ENCODE measurements around the gene ITCH.
A peak's percentile ranks its signal among the peaks of the same experiment; 100 is the strongest.
"Not testable (repeated sequence)": the region's sequence is repeated elsewhere in the genome, so short reads cannot be mapped to it uniquely, and the experiment has no call there.

ITCH gene

DNA sequence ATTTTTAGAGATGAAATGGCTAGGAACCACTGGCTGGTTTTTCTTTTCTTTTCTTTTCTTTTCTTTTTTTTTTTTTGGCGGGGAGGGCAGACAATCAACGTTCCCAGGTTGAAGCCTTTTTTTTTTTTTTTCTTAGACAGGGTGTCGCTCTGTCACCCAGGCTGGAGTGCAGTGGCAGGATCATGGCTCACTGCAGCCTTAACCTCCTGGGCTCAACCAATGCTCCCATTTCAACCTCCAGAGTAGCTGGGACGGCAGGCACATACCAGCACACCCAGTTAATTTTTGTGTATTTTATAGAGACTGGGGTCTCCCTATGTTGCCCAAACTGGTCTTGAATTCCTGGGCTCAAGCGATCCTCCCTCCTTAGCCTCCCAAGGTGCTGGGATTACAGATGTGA, 18.8 kb upstream of the ITCH start:
- no peak for DNase-seq

DNA sequence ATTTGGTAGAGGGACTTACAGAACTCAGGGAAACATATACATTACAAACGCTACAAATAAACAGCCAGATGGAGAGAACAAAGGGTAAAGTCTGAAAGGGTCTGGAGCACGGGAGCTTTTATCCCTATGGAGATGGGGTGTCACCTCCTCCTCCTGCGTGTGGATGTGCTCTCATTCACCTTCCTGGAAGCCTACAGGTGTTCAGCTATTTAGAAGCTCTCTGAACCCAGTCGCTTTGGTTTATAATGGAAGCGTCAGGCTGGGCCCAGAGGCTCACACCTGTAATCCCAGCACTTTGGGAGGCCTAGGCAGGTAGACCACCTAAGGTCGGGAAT, 17.7 kb upstream of the ITCH start:
- DNase-seq, result no peak

DNA sequence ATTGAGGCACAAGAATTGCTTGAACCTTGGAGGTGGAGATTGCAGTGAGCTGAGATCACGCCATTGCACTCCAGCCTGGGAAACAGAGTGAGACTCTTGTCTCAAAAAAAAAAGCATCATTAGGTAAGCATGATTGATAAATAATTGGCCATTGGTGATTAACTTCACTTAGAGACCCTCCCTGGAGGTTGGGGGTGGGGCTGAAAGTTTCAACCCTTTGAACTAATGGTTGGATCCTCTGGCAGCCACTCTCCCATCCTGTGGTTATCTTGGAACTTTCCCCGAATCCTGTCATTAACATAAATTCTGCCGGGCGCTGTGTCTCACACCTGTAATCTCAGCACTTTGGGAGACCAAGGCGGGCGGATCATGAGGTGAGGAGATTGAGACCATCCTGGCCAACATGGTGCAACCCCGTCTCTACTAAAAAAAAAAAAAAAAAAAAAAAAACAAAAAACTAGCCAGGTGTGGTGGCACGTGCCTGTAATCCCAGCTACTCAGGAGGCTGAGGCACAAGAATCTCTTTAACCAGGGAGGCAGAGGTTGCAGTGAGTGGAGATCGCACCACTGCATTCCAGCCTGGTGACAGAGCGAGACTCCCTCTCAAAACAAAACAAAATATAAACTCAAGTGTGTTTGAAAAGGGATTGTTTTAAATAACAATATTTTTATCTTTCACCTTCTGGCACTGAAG, 17.1 kb upstream of the ITCH start:
- DNase-seq, result peak; percentile 31

DNA sequence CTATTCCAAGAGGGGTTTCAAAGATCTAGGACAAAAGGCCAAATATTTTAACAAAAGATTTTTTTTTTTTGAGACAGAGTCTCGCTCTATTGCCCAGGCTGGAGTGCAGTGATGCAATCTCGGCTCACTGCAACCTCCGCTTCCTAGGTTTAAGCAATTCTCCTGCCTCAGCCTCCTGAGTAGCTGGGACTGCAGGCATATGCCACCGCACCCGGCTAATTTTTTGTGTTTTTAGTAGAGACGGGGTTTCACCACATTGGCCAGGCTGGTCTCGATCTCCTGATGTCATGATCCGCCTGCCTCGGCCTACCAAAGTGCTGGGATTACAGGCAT, 16.6 kb upstream of the ITCH start:
- not testable (repeated sequence) for DNase-seq

DNA sequence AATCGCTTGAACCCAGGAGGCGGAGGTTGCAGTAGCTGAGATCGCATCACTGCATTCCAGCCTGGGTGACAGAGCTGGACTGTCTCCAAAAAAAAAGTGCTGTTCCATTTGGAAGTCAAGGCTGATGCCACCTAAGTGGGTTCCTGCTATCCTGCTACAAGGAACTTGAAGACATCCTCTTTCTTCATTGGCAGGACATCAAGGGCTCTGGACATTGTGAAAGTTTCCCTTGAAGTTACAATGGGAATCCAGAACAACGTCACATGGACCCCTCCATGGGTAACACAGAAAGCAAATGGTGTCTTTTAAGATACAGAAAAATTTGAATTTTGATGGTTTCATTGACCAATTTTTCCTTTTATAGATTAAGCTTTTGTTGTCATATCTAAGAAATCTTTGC, 15.5 kb upstream of the ITCH start:
- DNase-seq, result no peak

DNA sequence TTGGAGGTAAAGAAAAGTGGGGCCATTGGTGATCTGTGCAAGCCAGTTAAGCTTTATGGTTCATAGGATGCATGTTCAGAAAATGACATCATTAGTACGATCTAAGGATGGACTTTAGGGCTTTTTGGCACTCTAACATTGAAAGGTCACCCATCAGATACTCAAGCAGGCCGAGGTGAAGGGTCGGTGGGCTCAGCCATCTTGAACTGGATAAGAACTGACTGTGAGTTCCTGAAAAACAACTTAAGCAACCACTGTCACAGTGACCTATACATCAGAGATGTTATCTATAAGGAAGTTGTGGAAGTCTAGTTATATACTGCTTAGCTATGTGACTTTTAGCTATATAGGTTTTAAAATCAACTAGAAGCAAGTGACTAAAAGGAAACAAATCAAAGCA, 13.0 kb upstream of the ITCH start:
- no peak for DNase-seq

DNA sequence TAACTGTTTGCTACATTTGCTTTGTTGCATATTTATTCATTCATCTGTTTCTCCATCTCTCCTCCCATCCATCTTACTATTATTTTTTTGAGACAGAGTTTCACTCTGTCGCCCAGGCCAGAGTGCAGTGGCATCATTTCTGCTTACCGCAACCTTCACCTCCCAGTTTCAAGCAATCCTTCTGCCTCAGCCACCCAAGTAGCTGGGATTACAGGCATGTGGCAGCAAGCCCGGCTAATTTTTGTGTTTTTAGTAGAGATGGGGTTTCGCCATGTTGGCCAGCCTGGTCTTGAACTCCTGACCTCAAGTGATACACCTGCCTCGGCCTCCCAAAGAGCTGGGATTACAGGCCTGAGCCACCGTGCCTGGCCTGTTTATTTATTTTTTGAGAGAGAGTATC, 9.6 kb upstream of the ITCH start:
- DNase-seq, result not testable (repeated sequence)

DNA sequence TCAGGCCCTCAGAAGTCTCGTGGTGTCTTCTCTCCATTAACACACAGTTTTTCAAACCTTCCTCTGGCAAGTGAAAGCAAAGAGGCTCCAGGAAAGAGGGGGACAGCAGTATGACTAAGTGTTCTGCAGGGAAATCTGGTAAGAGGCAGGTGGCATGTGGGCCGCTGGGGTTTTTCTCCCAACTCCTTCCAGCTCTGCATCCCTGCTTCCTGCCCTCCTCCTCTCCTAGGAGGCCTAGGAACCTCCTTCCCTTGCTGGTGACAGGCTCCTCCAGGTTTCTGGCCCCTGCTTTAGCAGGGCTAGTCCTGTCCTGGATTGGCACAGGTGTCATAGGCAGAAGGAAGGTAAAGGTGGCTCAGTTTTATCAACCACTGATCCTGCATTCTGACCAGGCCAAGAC, 7.6 kb upstream of the ITCH start:
- DNase-seq, result no peak

DNA sequence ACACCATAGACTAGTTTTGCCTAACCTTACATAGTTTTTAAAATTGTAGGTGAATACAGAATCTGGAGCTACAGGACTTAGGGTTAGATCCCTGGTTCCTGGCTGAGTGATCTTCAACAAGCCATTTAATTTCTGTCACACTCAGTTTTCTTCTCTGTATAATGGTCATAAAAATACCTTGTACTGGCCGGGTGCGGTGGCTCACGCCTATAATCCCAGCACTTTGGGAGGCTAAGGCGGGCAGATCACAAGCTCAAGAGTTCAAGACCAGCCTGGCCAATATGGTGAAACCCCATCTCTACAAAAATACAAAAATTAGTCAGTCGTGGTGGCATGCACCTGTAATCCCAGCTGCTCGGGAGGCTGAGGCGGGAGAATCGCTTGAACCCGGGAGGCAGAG, 3.3 kb upstream of the ITCH start:
- not testable (repeated sequence) for DNase-seq

DNA sequence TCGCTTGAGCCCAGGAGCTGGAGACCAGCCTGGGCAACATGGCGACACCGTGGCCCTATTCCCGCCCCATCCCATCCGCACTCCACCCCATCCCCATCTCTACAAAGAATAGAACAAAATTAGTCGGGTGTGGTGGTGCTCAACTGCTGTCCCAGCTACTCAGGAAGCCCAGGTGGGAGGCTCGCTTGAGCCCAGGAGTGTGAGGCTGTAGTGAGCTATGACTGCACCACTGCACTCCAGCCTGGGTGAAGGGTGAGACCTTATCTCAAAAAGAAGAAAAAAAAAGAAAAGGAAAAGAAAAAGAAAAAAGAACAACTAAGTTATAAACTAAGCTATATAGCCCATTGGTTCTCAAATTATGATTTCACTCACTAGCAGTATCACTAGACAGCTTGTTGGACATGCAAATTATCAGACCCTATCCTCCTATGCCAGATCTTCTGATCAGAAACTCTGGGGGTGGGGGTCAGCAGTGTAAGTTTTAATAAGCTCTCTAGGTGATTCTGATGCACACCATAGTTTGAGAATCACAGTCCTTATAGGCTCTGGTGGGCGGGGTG, 491 bp upstream of the ITCH start:
- DNase-seq, result no peak

DNA sequence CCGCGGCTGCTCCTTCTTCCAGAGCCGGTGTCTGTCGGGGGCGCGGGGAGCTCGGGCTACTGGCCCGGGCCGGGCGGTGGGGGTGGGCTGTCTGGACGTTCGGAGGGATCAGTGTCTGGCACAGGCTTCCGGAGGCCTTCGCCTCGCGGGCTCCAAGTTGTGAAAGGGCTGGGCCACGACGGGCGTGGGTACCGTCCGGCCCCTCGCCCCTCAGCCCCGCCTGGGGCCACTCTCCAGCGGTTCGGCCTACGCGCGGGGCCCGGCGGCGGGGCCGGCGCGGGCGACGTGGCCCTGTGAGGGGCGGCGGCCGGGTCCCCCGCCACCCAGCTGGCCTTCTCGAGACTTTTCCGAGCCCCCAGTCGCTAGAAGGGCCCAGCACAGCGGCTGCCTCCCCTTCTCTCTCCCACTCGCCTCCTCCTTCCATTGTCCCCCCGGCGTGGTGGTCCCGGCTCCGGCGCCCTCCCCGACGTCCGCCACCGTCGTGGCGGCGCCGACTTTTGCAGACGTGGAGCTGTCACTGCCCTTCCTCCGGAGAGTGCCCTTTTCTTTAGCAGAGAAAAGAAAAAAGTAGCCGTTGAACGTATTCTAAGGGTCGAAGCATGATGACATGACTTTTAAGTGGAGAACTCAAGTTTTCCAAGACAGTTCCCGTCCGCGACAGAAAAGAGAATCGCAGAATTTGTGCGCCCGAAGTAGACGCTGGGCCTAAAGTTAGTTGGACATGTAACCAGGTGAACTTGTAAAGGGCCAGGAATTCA, 571 bp downstream of the ITCH start:
- DNase-seq, result peak; percentile 36

DNA sequence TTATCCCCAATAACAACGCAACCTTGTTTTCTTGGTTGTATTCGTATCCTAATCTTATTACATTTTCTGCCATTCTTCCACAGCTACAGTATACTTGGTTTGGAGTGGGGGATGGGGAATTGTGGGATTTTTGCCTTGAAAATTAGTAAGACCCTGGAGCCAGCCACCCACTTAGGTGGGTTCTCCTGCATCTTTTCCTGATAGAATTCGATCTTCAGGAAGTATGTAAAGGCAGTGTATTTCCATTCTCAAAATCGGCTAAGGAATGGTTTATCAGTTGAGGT, 1.1 kb downstream of the ITCH start:
- no peak for DNase-seq

DNA sequence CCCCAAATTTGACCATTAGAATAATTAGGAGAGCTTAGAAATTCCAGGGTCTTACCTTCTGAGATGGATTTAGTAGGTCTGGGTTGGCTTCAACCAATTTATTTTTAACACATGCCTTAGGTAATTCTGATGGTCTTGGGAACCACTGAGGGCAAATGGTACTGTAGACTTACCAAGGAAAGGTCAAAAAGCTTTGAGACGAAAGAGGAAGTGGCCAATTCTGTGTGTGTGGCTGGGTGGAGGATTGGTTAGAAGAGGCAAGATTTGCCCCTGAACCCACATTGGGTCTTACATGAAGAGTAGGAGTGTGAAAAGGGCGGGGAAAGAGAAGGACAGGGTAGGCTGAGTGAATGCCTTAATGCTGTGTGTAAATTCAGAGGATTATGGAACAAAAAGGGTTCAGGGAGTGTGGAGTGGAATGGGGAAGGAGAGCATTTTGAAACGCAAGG, 2.7 kb downstream of the ITCH start:
- no peak for DNase-seq

DNA sequence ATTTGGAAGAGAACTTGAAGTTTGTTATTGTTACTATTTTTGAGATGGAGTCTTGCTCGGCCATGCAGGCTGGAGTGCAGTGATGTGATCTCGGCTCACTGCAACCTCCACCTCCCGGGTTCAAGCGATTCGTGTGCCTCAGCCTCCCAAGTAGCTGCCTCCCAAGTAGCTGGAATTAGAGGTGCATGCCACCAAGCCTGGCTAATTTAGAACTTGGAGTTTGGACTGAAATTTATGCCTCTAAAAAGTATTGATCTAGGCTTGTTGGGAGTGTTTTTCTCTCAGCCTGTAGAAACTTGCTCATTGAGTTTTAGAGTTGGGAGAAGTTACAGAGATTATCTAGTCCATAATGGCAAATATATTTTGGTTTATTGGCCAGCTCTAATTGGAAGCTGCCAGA, 4.1 kb downstream of the ITCH start:
- no peak for DNase-seq

DNA sequence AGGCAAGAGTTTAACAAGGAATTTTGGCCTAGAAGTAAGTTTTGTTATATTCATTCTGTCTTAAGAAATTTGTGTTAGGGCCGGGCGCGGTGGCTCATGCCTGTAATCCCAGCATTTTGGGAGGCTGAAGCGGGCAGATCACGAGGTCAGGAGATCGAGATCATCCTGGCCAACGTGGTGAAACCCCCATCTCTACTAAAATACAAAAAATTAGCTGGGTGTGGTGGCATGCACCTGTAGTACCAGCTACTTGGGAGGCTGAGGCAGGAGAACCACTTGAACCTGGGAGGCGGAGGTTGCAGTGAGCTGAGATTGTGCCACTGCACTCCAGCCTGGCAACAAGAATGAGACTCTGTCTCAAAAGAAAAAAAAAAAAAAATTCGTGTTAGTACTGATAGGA, 4.8 kb downstream of the ITCH start:
- not testable (repeated sequence) for DNase-seq

DNA sequence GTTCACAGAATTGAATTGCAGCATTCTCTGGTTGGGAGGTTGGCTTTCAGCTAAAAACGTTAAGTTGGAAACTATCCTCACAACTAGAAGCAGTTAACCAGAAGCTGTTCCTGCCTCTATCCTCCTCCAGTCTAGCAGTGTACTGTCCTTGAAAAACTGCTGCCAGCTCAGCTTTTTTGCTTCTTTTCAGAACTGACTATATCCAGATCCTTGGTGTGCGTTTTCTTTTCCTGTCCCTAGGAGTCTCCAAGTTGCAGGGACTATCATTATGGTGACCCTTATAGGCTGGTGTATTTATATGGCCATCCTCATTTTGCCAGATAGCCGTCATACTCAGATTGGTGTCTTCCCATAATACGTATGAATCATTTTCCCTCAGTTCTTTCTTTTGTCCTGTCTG, 5.5 kb downstream of the ITCH start:
- no peak for DNase-seq

DNA sequence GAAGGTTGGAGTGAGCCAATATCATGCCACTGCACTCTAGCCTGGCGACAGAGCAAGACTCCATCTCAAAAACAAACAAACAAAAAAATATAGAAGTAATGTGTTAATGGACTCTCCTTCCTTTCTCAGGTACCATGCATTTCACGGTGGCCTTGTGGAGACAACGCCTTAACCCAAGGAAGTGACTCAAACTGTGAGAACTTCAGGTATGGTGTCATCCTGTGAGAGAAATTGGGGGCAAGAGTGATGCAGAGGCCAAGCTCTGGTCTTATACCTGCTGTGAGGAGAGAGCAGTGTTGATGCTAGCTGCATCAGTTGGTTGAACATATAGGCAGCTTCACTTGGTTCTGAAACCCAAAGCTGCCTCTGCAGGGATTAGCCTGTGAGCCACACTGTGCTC, 6.2 kb downstream of the ITCH start:
- no peak for DNase-seq

DNA sequence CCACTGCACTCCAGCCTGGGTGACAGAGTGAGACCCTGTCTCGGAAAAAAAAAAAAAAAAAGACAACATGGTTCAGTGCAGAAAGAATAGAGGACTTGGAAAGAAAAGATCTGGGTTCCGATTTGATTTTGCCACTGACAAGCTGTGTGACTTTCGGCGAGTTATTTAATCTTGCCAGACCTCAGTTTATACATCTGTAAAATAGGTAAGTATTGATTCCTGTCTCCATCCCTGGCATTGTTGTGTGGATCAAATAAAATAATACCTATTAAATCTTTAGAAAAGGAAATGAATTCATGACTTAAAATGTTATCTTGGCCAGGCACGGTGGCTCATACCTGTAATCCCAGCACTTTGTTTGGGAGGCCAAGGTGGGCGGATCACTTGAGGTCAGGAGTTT, 7.0 kb downstream of the ITCH start:
- DNase-seq, result no peak

DNA sequence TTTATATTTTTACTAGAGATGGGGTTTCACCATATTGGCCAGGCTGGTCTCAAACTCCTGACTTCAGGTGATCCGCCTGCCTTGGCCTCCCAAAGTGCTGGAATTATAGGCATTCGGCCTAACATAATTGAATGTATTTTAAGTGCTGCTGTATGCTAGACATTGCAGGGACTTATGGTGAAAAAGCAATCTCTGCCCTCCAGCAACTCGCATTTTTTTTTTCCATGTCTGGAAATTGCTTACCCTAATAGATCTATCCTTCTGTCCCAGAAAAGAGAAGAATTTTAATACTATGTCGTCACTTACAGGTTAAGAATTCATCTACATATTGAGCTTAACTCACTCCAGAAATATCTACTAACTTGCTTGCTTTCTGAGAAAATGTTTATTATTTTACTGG, 10.4 kb downstream of the ITCH start:
- DNase-seq, result no peak

DNA sequence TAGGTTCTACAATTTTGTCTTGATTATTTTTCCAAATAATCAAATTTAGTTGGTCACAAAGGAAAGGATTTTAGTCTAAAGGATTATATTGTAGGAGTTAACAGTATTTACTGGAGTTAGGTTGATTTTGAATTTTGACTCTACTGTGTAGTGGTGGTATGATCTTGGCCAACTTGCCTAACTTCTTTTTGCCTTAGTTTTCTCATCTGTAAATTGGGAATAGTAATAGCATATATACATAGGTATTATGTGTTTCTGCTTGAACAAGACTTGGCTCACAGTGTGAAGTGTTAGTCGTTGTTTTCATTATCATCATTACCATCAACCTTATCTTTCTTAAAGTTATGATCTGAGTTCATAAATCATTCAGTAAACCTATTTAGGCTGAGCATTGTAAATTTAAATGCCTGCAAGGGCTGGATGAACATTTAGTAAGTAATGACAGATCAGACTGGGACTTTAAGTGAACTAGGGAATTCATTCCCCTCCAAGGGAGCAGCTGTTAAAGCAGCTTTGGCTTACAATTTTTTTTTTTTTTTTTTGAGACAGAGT, 11.2 kb downstream of the ITCH start:
- DNase-seq, result no peak

DNA sequence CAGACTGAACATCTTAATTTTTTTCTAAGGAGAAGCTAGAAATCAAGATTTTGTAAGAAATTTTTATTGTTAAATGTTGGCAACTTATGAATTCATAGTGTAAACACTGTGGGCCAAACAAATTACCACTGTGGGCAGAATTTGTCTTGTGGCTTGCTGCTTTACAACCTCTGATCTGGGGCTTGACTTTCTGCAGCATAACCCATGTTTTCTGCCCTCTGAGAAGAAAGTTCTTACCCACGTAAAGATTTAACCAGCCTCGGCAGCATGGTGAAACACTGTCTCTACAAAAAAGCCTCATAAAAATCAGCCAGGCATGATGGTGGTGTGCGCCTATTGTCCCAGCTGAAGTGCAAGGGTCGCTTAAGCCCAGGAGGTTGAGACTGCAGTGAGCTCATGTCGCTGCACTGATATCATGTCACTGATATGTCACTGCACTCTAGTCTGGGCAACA, 12.9 kb downstream of the ITCH start:
- no peak for DNase-seq

DNA sequence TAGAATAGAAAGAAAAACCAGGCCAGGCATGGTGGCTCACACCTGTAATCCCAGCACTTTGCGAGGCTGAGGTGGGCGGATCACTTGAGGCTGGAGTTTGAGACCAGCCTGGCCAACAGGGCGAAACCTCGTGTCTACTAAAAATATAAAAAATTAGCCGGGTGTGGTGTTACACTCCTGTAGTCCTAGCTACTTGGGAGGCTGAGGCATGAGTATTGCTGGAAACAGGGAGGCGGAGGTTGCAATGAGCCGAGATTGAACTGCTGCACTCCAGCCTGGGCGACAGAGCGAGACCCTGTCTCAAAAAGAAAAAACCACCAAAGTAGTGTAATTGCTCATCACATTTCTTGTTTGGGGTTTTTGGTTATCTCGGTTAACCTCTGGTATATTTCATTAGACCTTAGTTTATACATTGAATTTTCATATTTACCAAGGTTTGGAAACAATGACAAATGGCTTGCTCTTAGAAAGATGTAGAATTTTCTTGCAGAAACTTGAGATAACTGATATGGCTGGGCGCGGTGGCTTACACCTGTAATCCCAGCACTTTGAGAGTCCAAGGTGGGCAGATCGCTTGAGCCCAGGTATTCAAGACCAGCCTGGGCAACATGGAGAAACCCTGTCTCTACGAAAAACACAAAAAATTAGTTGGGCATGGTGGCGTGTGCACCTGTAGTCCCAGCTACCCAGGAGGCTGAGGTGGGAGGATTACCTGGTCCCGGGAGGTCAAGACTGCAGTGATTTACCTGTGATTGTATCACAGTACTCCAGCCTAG, 14.2 kb downstream of the ITCH start:
- no peak for DNase-seq

DNA sequence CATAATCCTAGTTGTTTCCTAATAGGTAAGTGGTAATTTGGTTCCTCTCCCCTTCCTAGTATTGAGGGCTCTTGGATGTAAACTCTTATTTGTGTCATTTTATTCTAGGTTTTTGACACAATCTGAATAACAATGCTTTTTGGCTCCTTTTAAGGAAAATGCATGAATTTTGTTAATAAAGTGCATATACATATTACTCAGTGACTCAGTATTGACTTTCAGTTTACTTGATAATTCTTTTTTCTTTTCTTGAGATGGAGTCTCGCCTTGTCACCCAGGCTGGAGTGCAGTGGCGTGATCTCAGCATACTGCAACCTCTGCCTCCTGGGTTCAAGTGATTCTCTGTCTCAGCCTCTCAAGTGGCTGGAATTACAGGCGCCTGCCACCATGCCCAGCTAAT, 19.1 kb downstream of the ITCH start:
- no peak for DNase-seq

Data from EL (cell line).